HG03159 (cell line): ENCODE measurements around the gene CELSR2.
"Not testable (repeated sequence)": the region's sequence is repeated elsewhere in the genome, so short reads cannot be mapped to it uniquely, and the experiment has no call there.

Experiments
- ATAC-seq: cut with Tn5 transposase; IDR thresholded peaks from one replicate; pipeline ENCODE4 v1.9.1; 2021; ENCODE audit warnings: mild to moderate bottlenecking, moderate library complexity; ENCODE audit not compliant: unreplicated experiment

The CELSR2 gene, protein sequence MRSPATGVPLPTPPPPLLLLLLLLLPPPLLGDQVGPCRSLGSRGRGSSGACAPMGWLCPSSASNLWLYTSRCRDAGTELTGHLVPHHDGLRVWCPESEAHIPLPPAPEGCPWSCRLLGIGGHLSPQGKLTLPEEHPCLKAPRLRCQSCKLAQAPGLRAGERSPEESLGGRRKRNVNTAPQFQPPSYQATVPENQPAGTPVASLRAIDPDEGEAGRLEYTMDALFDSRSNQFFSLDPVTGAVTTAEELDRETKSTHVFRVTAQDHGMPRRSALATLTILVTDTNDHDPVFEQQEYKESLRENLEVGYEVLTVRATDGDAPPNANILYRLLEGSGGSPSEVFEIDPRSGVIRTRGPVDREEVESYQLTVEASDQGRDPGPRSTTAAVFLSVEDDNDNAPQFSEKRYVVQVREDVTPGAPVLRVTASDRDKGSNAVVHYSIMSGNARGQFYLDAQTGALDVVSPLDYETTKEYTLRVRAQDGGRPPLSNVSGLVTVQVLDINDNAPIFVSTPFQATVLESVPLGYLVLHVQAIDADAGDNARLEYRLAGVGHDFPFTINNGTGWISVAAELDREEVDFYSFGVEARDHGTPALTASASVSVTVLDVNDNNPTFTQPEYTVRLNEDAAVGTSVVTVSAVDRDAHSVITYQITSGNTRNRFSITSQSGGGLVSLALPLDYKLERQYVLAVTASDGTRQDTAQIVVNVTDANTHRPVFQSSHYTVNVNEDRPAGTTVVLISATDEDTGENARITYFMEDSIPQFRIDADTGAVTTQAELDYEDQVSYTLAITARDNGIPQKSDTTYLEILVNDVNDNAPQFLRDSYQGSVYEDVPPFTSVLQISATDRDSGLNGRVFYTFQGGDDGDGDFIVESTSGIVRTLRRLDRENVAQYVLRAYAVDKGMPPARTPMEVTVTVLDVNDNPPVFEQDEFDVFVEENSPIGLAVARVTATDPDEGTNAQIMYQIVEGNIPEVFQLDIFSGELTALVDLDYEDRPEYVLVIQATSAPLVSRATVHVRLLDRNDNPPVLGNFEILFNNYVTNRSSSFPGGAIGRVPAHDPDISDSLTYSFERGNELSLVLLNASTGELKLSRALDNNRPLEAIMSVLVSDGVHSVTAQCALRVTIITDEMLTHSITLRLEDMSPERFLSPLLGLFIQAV (N-terminal part only)

DNA sequence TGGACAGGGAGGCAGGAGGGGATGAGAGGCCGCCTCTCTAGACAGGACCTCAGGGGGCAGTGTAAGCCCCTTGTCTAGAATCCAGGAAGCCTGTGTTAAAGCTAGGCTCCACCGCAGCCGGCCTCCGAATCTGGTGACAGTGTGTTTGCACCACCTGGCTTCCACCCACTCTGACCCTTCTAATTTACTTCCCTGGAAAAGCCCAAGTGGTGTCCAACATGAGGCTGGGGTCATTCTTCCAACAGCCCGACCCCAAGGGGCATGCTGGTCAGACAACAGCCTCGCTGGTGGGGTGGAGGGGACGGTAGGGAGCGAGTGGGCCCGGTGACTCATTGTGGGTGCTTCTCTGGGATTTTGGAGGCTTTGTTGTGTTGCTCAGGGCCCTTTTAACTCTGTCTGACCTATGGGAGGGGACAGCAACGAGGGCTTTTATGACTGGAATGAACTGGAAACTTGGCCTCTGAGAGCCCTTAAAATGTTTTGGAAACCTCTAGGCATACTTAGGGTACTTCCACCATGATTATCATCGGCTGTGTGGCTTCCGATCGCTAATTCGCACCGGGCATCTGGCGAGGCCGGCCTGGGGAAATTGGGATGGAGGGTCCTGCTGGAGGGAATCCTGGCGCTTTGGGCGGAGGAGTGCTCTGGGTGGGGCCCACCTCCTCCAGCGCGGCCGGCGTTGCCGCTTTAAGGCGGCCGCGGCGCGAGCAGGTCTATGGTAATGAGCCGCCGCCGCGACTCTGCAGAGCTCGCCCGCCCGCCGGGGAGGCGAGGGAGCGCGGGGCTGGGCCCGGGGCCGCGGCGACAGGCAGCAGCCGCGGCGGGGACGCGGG, at the start of gene CELSR2:
CELSR2 (plus strand) TSS at position 743 of the 833 bp plus-strand sequence. CDS start 541 bp downstream, outside the sequence.
- ATAC-seq = peak; percentile 66

GRCh38 chr1:109199710-109200109, 49.6 kb upstream of the CELSR2 start:
- ATAC-seq = no peak

DNA sequence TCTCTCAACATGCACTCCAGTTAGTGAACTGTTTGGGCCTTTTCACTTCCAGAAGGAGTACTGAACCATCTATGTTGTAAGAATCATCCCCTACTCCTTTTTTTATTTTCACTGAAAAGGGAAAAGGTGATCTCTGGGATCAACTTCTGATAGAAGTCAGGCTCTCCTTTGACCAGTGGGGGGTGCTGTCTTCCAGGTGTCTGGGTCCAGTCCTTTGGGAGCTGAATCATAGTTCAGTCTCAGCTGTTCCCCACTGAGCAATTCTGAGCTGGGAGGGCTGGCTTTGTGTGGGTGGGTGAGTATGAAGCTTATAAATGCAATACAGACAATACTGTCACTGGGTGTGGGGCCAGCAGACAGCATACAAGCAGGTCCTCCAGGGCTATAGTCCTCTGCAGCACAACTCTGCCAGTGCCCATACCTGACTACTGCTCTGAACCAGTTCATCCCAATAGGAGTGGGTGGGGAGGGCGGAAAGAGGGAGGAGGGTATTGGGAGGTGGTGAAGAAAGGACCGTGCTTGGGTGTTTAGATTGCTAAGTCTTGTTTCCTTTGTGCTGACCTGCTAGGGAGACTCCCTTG, 48.1 kb upstream of the CELSR2 start:
- ATAC-seq = no peak

DNA sequence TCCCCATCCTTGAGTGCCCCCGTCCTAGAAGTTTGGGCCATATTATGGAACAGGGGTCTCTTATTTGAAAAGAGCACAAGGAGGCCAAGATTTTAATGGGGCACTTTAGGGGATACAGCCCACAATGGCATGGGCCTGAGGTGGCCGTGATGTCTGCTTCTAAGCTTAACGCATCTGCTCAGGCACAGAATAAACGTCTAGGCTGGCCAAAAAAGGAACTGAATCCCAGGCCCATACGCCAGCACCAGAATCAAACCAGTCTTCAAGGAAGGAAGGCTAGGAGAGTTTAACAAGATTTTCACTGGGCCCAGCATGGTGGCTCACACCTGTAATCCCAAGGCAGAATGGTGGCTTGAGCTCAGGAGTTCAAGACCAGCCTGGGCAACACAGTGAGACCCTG, 44.9 kb upstream of the CELSR2 start:
- no peak for ATAC-seq

DNA sequence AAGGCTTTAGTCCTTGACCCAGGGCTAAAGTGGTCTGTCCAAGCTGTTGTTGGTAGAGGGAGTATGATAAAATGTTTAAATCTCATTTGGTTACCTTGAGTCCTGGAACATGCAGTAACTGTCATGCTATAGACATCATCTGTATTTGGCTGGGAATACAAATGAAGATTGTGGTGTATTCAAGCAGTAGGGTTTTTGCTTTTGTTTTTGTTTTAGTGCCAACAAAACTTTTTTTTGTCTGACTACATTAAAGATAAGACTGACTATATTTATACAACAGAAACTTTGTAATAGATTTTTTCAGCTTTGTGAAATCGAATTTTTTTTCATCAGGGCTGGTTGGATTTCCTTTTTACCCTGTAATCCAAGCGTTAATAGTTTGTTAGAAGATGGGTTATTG, 43.0 kb upstream of the CELSR2 start:
- no peak for ATAC-seq

GRCh38 chr1:109207467-109208103, 41.8 kb upstream of the CELSR2 start:
- no peak for ATAC-seq

- no peak for ATAC-seq
Measured at GRCh38 chr1:109208394-109208793, 40.9 kb upstream of the CELSR2 start.

- ATAC-seq = no peak
Measured at GRCh38 chr1:109208836-109209463, 40.4 kb upstream of the CELSR2 start.

DNA sequence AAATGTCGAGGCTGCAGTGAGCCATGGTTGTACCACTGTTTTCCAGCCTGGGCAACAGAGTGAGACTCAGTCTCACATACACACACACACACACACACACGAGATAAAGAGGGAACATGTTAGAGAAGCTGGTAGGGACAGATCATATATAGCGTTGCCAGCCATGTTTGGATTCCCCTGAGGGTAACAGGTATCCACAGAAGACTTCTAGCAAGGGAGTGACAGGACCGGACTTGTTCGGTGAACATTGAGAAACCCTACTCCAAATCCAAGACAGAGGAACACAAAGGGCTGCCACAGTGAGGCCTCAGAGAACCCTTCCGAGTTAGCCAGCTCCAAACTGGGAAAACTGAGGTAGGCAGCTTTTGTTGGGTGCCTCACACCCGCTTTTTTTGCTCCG, 39.3 kb upstream of the CELSR2 start:
- no peak for ATAC-seq

DNA sequence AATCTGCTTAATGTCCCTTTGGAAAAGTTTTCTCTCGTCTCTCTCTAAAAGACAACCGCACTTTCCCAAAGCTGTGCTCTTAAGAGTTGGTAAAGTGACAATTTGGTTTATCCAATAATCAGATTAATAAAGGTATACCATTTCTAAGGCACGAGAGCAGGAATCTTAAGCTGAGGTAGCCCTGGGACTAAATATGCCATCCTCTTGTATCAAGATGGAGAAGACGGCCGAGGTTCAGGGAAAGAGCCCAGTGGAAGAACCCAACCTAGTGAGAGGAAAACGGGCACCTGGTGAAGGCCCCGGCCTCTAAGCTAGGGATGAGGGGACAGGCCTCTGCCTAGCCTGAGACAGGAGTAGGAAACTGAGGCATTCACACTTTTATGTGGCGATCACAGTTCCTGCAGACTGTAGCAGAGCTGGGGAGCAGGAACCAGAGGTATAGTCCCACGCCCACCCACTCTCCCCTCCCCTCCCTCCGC, 36.0 kb upstream of the CELSR2 start:
- no peak for ATAC-seq

- peak; percentile 78 for ATAC-seq
Measured at GRCh38 chr1:109213824-109214693, 35.3 kb upstream of the CELSR2 start, which contains the start of gene SARS1. TSS of gene SARS1 (plus strand) at chr1:109213918. CDS start at chr1:109213993, 75 bp downstream.

DNA sequence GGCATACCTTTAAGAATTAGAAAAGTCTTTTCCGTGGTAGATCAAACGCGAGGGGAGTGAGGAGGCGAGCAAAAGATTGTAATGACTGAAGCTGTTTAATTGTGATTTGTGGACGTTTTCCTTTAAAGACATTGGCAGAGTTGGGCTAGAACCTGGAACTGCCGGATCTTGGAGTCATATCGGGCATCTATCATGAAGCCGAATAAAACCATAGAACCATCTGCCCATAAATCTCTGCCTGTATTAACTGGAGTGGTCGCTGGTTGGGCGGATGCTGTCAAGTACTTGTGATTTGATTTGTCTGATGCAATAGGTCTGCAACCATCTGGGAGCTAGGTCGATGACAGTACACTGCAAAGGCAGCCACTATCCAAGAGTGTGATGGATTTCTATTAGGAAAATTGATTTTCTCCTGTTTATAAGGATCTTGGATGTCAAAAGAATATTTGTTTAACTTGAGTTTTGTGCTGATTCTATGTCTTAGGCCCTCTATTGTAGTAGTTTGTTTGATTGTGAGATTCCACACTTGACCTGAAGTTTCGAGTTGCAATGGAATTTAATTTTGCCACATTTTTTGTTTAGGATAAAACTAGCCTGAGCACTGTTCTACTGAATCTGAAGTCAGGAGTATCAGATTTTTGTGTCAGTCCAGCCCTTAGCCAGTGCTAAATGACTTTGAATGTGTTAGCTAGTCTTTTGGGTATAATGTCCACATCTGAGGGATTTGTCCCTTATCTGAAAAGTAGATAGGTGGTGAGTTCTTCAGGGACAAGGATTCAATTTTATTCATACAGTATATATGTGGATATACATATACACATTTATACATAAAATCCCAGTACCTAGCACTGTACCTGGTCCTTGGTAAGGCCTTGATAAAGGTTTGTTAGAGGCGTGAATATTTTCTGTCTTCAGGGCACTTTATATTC, 34.4 kb upstream of the CELSR2 start:
- ATAC-seq = no peak

DNA sequence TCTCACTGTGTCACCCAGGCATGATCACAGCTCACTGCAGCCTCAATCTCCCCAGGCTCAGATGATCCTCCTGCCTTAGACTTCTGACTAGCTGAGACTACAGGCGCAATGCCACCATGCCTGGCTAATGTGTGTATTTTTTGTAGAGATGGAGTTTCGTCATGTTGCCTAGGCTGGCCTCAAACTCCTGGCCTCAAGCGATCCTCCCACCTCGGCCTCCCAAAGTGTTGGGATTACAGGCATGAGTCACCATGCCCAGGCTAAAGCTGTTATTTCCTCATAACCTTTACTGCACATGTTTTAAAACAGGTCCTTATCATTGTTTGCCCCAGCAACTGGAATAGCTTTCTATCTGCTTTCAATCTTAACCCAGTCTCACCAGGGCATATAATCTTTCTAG, 32.7 kb upstream of the CELSR2 start:
- ATAC-seq = no peak

GRCh38 chr1:109218516-109218915, 30.8 kb upstream of the CELSR2 start:
- ATAC-seq = no peak

DNA sequence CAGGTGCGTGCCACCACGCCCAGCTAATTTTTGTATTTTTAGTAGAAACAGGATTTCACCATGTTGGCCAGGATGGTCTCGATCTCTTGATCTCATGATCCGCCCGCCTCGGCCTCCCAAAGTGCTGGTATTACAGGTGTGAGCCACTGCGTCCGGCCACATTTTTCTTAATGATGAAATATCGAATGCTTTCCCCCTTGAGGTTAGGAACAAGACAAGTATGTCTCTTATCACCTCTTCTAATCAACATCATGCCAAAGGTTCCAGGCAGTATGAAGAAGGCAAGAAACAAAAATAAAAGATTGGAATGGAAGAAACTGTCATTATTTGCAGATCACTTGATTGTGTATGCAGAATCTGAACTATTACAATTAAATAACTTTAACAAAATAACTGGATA, 28.1 kb upstream of the CELSR2 start:
- ATAC-seq = not testable (repeated sequence)

- ATAC-seq = no peak
Measured at GRCh38 chr1:109225308-109225707, 24.0 kb upstream of the CELSR2 start.
